ENCODE results near the gene GRIA4. TPM values are rescaled to one million over a fixed set of nuclear protein-coding genes. Genes with fewer than 3 reads are reported as not detected.
A peak's percentile ranks its signal among the peaks of the same experiment; 100 is the strongest.

The GRIA4 gene
- total and polyA plus RNA-seq, 4 donors: not detected

GRCh38 chr11:106021967-106022794 lies 412.3 kb downstream of the GRIA4 start, which contains the start of gene MSANTD4 (continued):
- TF ChIP-seq, protein P1, sequence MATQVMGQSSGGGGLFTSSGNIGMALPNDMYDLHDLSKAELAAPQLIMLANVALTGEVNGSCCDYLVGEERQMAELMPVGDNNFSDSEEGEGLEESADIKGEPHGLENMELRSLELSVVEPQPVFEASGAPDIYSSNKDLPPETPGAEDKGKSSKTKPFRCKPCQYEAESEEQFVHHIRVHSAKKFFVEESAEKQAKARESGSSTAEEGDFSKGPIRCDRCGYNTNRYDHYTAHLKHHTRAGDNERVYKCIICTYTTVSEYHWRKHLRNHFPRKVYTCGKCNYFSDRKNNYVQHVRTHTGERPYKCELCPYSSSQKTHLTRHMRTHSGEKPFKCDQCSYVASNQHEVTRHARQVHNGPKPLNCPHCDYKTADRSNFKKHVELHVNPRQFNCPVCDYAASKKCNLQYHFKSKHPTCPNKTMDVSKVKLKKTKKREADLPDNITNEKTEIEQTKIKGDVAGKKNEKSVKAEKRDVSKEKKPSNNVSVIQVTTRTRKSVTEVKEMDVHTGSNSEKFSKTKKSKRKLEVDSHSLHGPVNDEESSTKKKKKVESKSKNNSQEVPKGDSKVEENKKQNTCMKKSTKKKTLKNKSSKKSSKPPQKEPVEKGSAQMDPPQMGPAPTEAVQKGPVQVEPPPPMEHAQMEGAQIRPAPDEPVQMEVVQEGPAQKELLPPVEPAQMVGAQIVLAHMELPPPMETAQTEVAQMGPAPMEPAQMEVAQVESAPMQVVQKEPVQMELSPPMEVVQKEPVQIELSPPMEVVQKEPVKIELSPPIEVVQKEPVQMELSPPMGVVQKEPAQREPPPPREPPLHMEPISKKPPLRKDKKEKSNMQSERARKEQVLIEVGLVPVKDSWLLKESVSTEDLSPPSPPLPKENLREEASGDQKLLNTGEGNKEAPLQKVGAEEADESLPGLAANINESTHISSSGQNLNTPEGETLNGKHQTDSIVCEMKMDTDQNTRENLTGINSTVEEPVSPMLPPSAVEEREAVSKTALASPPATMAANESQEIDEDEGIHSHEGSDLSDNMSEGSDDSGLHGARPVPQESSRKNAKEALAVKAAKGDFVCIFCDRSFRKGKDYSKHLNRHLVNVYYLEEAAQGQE (IDR thresholded peaks at IDR 0.05): peak; percentile 23
- peak; percentile 79 for TF ChIP-seq YY1 (IDR thresholded peaks at IDR 0.05)
- TF ChIP-seq MAX (IDR thresholded peaks at IDR 0.05): peak; percentile 47
- no peak for TF ChIP-seq TAF1 (conservative IDR thresholded peaks at IDR 0.05)
- no peak for TF ChIP-seq ATF3 (IDR thresholded peaks at IDR 0.05)
- TF ChIP-seq FOXA2 (IDR thresholded peaks at IDR 0.05): no peak

DNA sequence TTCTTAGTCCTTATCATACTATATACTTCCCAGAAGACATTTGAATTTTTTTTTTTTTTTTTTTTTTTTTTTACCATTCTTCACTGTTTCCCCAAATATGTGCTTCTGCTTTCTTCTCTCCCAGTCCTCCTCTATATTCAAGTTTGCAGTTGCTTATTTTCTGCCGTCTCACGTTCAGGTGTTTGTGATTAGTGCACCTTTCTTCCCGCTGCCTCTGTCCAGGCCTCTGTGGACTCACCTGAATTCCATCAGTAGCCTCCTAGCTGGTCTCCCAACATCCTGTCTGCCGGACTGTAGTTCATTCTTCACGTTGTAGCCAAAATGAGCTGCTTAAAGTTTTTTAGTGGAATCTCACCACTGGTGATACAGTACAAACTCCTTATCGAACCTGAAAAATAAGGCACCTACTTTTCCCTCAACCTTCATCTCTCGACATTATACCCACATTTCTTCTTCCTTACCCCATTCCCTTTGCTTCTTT lies 413.0 kb downstream of the GRIA4 start:
- Histone ChIP-seq H3K27ac (ENCODE audit: low read depth in 1 of 2, low read length in 2 of 2) (peak overlapping the region in 1 of 2 donors; percentile 25), H3K9me3 (ENCODE audit: control insufficient read depth in 4 of 4, low read length in 3 of 4) (no peaks in the 10 kb centered on the region), H3K36me3 (ENCODE audit: control insufficient read depth in 4 of 4, insufficient read depth in 3 of 4, low read depth in 1 of 4, low read length in 3 of 4) (no peaks in the 10 kb centered on the region), H3K27me3 (ENCODE audit: control insufficient read depth in 4 of 4, insufficient read depth in 4 of 4, low read length in 3 of 4) (no peaks in the 10 kb centered on the region), H3K4me3 (ENCODE audit: low read depth in 1 of 3, low read length in 3 of 3) (peak overlapping the region; percentile 58 to 97 (median 59)), H3K4me1 (ENCODE audit: control insufficient read depth in 4 of 4, insufficient read depth in 4 of 4, low read length in 3 of 4) (peaks cover 2 to 15% (median 8%) of the 10 kb centered on the region in 4 donors), H3K9ac (ENCODE audit: low read depth in 1 of 2, low read length in 2 of 2) (no peak overlapping the region)
- TF ChIP-seq TAF1 (conservative IDR thresholded peaks at IDR 0.05): no peak
- TF ChIP-seq NR2F2 (IDR thresholded peaks at IDR 0.05): peak; percentile 4
- TF ChIP-seq FOXA1 (IDR thresholded peaks at IDR 0.05): no peak
- no peak for DNase-seq (ENCODE audit: low spot score)
- 92% methylated on average over 7 of the region's 7 CpGs for WGBS

- Histone ChIP-seq H3K27ac (ENCODE audit: low read depth in 1 of 2, low read length in 2 of 2) (no peak overlapping the region), H3K9ac (ENCODE audit: low read depth in 1 of 2, low read length in 2 of 2) (no peak overlapping the region), H3K27me3 (ENCODE audit: control insufficient read depth in 4 of 4, insufficient read depth in 4 of 4, low read length in 3 of 4) (no peaks in the 10 kb centered on the region), H3K4me1 (ENCODE audit: control insufficient read depth in 4 of 4, insufficient read depth in 4 of 4, low read length in 3 of 4) (no peaks in the 10 kb centered on the region), H3K4me3 (ENCODE audit: low read depth in 1 of 3, low read length in 3 of 3) (no peak overlapping the region), H3K36me3 (ENCODE audit: control insufficient read depth in 4 of 4, insufficient read depth in 3 of 4, low read depth in 1 of 4, low read length in 3 of 4) (no peaks in the 10 kb centered on the region), H3K9me3 (ENCODE audit: control insufficient read depth in 4 of 4, low read length in 3 of 4) (no peaks in the 10 kb centered on the region)
- no peak for DNase-seq (ENCODE audit: low spot score)
- 71% methylated on average over 4 of the region's 4 CpGs for WGBS
- TF ChIP-seq HNF4A (conservative IDR thresholded peaks at IDR 0.05): no peak
- TF ChIP-seq, protein P1 (IDR thresholded peaks at IDR 0.05): no peak
- no peak for TF ChIP-seq RAD21 (IDR thresholded peaks at IDR 0.05)
- TF ChIP-seq YY1 (IDR thresholded peaks at IDR 0.05): no peak
- TF ChIP-seq EGR1 (IDR thresholded peaks at IDR 0.05; ENCODE audit: low read depth in 2 of 2): no peak
Measured at GRCh38 chr11:106030609-106031008, 420.7 kb downstream of the GRIA4 start.

Measured in liver (tissue), 9 donors.